NCI-H1105 (cell line): ENCODE data around the gene CGNL1.

ENCODE experiments used
- DNase-seq: peaks from one replicate; lab custom pipeline; 2025; lab: John Stamatoyannopoulos, UW

CGNL1 gene

DNA sequence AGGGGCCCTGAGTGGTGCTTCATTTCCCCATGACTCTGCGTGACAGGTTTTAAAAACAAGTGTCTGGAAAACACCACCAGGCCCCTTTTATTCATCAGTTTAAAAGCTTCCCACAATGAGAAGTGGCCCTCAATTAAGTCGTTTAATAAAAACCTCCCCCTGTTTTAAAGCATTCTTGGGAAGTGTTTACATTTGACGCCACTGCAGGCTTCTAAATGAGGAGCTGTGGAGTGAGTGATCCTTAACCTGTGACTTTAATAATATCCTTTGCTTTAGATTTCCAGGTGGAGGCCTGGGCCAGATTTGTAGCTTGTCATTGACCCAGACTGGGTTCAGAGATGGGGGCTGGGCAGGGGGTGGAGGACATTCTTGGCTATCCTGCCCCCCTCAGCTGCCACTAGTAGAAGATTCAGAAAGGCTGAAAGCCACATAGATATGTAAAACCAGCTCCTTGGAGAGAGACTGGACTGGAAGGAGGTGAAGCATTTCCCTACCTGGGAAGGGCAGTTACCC is 11.3 kb downstream of the CGNL1 start:
- DNase-seq, result peak; percentile 83

DNA sequence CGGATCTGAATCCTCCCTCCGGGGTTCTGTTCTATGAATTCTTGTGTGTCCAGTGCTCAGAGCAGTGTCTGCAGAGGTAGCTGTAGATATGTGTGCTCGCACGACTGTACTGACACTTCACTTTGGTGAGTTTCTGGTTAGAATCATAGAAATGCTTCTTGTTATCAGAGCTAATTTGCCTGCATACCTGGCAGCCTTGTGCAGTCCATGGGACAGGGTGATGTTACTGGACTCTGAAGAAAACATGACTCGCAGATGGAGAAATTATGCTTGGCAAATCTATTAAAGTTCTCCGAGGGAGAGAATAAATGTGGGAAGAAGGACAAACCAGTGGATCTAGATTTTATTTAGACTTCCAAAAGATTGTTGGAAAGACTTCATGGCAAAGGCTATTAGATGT is 12.2 kb downstream of the CGNL1 start:
- no peak for DNase-seq

DNA sequence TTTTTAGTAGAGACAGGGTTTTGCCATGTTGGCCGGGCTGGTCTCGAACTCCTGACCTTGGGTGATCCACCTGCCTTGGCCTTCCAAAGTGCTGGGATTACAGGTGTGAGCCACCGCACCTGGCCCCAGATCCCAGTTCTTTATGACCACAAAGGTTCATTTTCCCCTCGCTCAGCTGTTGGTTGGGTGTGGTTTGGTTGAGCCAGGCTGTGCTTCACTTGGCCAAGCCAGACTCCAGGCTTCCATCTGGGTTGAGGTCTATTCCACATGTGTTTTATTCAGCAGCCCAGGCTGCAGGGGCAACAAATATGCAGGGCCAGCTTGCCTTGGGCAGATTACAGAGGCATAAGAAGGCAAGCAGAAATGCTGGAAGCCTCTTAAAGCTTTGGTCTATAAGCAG is 13.7 kb downstream of the CGNL1 start:
- DNase-seq, result no peak

DNA sequence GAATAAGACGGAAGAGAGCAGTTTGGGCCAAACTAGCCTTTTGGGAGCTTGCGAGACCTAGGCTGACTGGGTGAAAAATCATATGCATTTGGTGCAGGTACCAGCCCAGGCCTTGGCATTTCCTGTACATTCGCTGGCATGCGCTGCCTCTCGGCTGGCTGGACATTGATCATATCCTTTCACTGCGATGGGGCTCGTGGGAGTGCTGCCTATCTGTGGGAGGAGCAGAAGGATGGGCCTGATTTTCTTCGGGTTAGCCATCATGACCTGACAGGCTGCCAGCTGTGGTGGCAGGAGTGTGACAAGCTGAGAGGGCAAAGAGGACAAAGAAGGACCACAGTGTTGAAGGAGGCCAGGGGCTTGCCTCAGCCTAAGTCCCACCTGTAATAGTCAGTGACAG is 14.3 kb downstream of the CGNL1 start:
- DNase-seq, result no peak

DNA sequence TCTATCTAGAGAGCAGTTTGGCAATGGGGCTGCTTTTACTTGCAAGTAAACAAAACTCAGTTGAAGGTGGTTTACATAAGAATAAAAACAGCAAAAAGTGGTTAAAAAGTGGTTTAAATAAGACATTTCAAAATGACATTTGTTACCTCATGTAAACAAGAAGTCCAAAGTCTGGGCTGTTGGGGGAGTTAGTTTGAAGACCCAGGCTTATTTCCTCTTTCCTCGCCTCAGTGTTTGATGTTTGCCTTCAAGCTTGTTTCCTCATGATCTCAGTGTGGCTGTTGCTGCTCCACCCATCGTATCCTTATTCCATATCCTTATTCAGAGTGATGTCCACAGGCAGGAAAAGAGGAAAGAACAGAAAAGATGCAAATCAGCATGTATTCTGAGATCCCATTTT is 15.2 kb downstream of the CGNL1 start:
- DNase-seq, result no peak

DNA sequence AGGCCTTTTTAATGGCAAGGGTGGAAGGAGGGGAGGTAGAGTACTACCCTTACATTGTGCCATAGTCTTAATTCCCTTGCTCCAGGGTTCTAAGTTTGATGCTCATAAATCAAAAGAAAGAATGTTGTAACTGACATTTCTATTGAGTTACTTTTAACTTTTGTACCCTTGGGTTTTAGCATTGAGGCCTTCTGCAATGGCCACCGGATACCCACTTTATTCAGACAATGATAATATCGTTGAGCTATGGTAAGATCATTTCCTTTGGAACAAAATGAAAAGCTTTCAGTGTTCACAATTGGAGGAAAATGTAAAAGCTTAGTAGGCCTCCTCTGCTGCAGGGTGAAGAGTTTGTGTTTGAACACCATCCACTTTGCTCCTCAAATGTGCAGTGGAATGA is 16.8 kb downstream of the CGNL1 start:
- no peak for DNase-seq

DNA sequence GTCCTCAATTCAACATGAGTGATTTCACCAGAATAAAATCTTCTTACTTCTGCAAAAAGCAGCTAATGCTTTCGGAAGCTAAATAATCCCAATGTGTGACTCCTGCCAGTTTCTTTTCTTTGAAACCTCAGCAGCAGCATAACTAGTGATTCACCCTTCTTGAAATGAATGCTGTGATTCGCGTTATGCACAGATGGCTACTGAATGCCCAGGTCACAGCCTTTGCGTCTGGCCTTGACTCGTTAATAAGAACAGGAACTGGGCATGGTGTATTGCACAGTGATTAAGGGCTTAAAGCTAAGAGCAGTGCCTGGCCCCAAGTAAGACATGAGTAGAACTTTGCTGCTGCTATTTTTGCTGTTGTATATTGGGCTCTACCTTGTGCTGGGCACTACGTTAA is 19.0 kb downstream of the CGNL1 start:
- no peak for DNase-seq

DNA sequence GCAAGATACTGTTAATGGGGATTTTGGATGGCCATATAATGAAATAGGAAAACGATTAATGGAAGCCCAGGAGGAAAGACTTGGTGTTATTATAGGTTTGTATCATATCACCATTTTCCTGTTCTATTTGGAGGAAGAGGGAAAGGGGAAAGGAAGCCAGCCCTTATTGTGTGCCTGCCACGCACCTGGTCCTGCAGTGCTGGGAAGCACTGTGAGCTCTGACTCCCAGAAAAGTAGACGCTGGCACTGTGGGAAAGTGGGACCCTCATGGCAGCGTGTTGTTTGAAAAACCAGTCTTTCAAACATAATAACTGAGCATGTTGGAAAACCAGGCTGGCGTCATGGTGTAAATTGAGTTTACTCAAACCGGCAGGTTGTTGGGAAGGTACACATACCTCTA is 22.0 kb downstream of the CGNL1 start:
- peak; percentile 19 for DNase-seq

DNA sequence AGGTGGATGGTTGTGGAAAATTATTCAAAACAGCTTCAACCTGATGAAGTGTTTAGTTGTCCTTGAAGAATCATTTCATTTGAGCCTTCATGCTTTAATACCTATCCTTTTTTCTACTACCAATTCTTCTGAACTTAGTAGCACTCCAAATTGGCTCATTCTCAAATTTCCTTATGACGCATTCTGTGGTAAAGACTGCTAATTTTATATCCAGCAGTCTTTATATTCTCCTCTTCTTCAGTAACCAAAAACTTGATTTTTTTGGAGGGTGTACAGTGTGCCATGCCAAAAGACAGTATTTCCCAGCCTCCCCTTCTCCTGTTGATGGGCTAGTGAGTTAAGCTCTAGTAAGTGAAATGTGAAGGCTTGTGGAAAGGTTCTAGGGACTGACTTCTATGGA is 25.2 kb downstream of the CGNL1 start:
- DNase-seq, result no peak

DNA sequence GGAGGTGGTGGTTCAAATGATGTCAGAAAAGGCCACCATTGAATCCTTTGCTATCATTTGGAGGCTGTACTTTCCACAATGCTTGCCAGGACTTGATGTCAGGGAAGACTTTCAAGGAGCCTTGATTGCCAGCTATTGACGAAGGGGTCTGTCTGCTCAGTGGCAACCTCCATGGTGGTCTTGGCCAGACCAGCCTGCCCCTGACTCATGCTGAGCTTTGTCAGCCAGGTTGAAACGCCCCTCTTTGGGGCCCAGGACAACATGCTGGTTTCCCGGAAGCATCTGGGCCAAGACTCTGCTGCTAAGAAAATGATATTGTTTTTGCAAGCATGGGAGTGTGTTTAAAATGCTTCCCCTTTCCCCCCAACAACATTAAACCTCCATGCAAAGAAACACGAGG is 26.7 kb downstream of the CGNL1 start:
- no peak for DNase-seq

DNA sequence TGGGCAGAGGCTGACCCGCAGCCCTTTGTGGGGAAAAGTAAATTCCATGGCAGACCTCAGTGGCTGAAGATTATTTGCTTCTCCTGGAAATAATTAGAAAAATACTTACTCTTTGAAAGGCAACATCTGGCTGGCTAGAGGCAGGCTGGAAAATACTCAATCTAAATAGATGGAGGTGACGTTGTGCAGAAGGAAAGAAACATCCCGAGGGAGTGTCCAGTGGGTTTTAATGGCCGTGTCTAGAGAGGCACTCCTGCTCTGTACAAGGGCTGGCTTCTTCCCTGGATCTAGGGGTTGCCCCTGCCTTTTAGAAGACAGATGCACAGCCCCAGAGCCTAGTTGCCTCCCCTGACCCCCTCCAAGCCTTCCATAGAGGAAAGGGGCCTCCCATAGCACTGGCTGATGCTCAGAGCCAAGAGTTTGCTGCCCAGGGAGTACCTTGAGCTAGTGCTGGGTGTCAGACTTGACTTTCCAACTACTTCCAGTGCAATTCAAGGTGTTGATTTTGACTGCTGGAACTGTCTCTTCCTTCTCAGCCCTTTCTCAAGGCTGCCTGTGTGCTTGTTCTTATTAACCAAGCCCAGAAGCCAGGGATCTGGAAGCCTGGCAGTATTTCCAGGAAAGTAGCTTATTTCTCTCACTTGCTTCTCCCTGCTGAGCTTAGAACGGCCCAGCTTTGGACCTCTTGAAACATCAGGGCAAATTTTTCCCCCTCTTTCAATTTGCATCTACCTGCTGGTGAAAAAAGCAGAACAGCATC is 27.4 kb downstream of the CGNL1 start:
- DNase-seq, result no peak

DNA sequence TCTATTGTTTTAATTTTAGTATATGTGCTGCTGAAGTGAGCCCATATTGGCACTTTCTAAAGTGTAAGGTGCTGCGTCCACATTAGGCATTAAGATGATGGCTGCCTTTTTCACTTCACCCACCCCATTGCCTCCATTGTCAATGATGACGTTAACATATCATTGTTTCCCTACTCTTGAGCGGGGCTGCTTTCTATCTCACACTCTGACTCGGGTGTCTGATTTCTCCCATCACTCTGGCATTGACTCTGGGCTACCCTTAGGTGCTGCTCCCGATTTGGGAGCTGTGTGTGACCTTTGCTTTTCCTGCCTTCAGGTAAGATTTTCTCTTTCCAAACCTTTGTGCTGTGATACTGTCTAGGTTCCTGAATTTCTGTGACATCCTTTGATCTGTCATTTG is 28.8 kb downstream of the CGNL1 start:
- DNase-seq, result no peak

DNA sequence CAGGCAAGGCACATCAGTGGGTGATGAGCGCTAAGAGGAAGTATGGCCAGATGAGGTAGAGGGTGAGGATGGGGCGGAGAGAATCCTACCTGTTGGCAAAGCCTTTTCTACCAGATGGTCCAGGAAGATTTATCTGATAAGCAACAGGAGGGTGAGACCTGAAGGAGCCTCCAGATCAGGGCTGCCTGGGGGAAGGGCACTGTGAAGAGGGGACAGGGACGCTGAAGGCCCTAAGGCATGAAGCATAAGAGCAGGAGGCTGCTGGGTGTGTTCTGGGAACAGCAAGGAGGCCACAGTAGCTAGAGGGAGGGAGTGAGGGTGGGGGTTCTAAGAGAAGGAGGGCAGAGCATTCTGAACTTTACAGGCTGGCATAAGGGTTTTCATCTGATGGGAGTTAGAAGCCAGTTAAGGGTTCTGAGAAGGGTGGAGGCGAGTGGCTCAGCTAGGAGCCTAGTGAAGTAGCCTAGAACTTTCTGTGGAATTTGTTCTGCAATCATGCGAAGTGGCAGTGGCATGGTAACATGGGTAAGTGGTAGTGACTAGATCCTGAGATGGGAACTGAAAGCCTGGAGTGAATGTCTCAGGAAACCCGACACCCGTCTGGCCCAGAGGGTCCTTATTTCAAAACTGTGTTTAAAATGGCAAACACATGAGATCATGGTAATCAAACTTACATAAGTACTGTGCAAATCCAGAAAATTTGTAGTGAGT is 29.9 kb downstream of the CGNL1 start:
- no peak for DNase-seq

DNA sequence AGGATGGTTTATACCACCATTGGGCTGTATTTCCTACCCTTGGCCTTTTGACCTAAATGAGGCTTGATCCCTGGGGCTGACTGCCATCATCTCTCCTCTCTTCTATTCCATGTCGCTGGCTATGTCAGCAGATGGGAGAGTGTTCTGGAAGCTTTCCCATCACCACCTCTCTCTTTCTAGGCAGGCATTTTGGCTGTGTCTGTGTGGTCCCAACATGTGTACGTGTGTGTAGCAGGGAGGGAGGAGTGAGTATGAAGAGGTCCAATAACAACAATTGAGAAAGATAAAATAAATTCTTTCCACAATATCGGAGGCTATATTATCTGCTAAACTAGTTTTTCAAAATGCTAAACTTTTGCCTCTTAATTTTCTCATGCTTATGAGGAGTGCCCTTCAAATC is 34.1 kb downstream of the CGNL1 start:
- no peak for DNase-seq

DNA sequence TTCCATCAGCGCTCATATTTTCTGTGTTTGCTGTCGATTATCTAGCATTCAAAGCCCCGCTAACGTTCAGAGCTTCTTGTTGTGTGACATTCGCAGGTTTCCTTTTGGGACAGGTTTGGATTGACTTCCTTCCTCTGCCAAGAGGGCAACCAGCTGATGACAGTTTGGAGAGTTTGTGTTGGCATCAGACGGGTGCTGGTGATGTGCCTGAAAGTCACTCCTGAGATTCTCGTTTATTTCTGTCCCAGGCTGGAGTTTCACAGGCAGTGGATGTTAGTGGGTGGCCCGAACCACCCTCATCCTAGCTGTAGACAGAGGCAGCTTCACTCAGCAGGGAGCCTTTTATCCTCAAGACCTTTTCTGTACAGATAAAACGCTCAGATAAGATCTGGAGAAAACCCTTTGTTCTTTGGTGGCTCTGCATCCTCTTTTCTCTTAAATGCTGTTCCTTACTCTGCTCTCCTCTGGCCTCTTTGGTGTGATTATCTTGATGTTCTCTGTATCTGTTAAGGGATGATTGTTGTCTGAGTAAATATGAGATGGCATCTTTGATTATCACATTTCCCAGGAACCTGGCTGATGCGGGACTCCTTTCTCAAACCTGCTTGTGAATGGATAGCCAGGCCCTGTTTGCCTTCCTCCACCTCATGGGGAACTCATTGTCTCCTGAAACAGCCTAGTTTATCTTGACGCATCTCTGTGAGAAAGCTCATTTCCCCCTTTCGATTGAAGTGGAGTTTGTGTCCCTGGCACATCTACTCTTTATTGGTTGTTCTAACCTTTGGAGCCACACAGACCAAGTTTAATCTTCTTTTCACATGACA is 35.9 kb downstream of the CGNL1 start:
- no peak for DNase-seq

DNA sequence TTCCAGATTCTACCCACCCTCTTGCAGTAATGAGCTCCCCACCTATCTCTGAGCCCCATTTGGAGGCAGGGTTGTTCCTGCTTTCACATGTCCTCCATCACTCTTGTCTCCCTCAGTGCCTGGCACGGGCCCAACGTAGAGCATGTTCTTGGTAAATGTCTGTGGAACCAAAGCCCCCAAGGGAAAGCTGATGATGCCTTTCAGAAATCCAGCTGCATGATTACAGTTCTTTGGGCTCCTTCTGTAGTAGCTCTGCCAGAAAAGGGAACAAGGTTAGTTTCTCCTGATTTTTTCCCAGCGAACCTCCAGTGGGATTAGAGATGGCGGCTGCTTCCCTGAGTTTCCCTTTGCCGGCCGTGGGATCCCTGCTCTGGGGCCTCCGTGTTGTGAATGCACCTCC is 39.3 kb downstream of the CGNL1 start:
- no peak for DNase-seq

DNA sequence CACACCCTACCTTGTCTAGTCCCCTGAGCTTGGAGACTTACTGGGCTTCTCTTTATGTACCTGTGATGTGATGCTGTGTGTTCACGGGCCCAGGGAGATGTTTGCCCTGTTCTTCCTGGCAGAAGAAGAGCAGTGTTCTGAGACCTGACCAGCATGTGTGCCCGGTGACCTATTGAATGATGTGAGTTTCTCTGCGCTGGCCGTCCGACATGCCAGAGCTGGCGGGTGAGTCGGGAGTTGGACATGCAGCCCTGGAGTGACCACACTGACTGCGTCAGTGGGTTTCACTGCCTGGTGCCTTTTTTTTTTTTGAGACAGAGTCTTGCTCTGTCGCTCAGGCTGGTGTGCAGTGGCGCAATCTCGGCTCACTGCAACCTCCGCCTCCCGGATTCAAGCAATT is 42.3 kb downstream of the CGNL1 start:
- DNase-seq, result no peak

DNA sequence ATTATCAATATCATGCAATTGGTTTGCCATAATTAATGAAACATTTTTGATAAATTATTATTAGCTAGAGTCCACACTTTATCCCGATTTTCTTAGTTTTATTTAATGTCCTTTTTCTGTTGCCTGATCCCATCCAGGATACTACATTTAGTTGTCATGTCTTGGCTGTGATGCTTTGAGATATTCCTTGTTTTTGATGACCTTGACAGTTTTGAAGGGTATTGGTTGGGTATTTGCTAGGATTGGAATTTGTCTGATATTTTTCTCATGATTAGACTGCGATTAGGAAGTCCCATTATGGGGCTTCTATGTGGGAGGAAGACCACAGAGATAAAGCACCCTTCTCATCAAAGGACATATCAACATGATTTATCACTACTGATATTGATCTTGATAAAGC is 43.0 kb downstream of the CGNL1 start:
- DNase-seq, result no peak

DNA sequence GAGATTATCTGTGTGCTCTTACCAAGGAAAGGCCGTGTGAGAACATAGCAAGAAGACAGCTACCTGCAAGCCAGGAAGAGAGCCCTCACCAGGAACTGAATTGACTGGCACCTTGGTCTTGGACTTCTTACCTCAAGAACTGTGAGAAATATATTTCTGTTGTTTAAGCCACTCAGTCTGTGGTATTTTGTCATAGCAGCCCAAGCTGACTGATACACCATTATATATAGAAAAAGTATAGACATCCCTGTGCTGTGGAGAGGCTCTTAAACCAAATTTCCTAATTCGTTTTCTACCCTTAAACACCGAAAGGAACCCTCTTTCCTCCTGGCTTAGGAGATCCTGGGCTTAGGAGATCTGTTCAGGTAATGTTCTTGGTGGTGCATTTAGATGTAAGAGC is 44.8 kb downstream of the CGNL1 start:
- DNase-seq, result no peak

DNA sequence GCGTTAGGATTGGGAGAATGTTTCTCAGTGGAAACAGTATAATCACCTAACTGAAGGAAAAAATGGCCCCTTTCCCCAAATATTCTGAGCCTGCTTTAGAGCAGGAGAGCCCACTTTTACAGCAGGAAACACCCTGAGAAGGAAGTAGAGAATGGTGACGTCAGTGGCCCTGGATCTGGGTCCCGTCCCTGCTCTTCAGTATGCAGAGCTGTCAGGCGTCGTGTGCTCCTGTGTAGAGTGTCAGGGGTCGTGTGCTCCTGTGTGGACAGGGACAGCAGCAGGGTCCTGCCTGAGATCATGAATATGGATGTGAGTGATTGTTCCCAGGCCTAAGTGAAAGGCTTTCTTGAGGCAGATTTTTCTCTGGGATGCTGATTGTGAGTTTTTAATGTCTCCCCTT is 45.2 kb downstream of the CGNL1 start:
- DNase-seq, result no peak

DNA sequence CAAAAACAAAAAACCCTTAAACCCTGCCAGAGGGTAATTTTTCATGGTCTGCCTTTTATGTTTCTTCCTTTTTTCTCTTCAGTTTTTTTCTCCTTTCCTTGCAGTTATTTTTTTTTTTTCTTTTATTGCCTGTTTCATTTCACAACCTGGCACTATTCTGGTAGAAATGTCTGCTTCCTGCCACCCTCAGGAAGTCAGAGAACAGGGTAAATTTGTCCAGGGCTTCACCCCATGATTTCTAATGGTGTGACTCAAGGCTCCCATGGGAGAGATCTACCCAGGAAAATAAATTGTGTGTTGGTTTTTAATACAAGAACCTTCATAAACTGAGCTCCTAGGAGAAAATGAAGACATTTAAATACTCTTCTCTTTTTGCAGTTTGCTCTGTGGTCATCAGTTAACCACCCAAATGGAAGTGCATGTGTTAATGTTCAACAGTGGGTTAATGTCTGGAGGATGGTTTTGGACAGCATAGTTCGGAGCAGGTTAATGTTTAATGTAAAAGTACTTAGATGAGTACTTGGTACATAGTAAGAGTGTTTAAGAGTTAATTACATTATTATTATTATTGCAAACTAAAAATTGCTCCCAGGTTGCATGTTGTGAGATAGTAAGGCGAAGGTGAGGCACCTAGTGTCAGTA is 45.9 kb downstream of the CGNL1 start:
- no peak for DNase-seq

DNA sequence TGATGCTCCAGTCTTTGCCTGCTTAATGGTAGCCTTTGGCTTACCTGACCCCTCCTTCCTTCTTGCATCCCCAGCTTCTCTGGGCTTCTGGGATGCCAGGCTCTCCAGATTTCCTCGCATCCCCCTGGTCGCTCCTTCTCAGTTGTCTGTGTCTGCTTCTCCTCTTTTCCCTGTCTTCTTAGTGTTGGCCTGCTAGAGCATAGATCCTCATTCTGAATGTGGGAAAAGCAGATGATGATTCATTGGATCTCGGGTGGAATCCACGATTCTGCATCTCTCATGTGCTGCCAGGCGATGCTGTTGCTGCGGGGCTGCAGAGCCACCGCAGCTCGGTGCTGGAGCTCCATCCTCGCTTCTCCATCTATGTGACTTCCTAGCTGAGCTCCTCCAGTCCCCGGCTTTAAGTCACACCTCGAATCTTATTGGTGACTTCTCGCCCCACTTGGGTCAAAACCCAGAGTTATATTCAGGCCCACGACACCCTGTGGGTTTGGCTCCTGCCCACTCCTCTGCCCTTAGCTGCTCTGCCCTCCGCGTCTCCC is 47.4 kb downstream of the CGNL1 start:
- DNase-seq, result no peak
